ENCODE results near the gene QSOX2. TPM values are rescaled to one million over a fixed set of nuclear protein-coding genes. Genes with fewer than 3 reads are reported as not detected.

The QSOX2 gene
- total RNA-seq, 1 experiment from 2014 or later, result 34.6 TPM

GRCh38 chr9:136208675-136209074 is 36.9 kb downstream of the QSOX2 start:
- Histone ChIP-seq H3K36me3 (ENCODE audit: low read depth) (no peaks in the 10 kb centered on the region), H3K4me3 (no peak overlapping the region), H3K4me2 (no peak overlapping the region), H3K27me3 (ENCODE audit: insufficient read depth, low read depth) (no peaks in the 10 kb centered on the region), H4K20me1 (ENCODE audit: insufficient read depth) (peaks cover 13% of the 10 kb centered on the region), H3K4me1 (replicated peaks; ENCODE audit: insufficient read depth) (no peaks in the 10 kb centered on the region), H3K27ac (no peak overlapping the region), H3K79me2 (ENCODE audit: low read depth) (no peaks in the 10 kb centered on the region), H3F3A (ENCODE audit: insufficient read depth, low read depth) (no peaks in the 10 kb centered on the region; the same call in 1 of the 2 replicates), H3K9me2 (ENCODE audit: insufficient read depth) (no peaks in the 10 kb centered on the region), H3K9me3 (ENCODE audit: insufficient read depth, low read depth) (no peaks in the 10 kb centered on the region), H2AFZ (no peak overlapping the region)
- TF ChIP-seq EZH2 (IDR thresholded peaks at IDR 0.05; ENCODE audit: low read depth), result no peak
- TF ChIP-seq, protein P1, sequence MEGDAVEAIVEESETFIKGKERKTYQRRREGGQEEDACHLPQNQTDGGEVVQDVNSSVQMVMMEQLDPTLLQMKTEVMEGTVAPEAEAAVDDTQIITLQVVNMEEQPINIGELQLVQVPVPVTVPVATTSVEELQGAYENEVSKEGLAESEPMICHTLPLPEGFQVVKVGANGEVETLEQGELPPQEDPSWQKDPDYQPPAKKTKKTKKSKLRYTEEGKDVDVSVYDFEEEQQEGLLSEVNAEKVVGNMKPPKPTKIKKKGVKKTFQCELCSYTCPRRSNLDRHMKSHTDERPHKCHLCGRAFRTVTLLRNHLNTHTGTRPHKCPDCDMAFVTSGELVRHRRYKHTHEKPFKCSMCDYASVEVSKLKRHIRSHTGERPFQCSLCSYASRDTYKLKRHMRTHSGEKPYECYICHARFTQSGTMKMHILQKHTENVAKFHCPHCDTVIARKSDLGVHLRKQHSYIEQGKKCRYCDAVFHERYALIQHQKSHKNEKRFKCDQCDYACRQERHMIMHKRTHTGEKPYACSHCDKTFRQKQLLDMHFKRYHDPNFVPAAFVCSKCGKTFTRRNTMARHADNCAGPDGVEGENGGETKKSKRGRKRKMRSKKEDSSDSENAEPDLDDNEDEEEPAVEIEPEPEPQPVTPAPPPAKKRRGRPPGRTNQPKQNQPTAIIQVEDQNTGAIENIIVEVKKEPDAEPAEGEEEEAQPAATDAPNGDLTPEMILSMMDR (conservative IDR thresholded peaks at IDR 0.05), result no peak
- POLR2A ChIA-PET (ENCODE audit: unreplicated experiment), result no interaction called here
- intact Hi-C loops (cut with micrococcal nuclease; ENCODE audit: unreplicated experiment), result no loop called here
- BruUV-seq (replicated peaks), result no TSS peak
- CTCF ChIA-PET, result no interaction called here
- no peak for DNase-seq

- intact Hi-C loops (cut with micrococcal nuclease; ENCODE audit: unreplicated experiment), result no loop called here
- no peak for DNase-seq
- Histone ChIP-seq H3K27me3 (ENCODE audit: insufficient read depth, low read depth) (no peaks in the 10 kb centered on the region), H4K20me1 (ENCODE audit: insufficient read depth) (peaks cover 13% of the 10 kb centered on the region), H3K4me1 (replicated peaks; ENCODE audit: insufficient read depth) (no peaks in the 10 kb centered on the region), H3K4me2 (no peak overlapping the region), H2AFZ (no peak overlapping the region), H3K9me2 (ENCODE audit: insufficient read depth) (no peaks in the 10 kb centered on the region), H3F3A (ENCODE audit: insufficient read depth, low read depth) (no peaks in the 10 kb centered on the region; the same call in 1 of the 2 replicates), H3K9me3 (ENCODE audit: insufficient read depth, low read depth) (no peaks in the 10 kb centered on the region), H3K36me3 (ENCODE audit: low read depth) (no peaks in the 10 kb centered on the region), H3K4me3 (no peak overlapping the region), H3K79me2 (ENCODE audit: low read depth) (no peaks in the 10 kb centered on the region), H3K27ac (no peak overlapping the region)
- TF ChIP-seq EZH2 (IDR thresholded peaks at IDR 0.05; ENCODE audit: low read depth), result no peak
- TF ChIP-seq, protein P1 (conservative IDR thresholded peaks at IDR 0.05), result no peak
- BruUV-seq (replicated peaks), result no TSS peak
- CTCF ChIA-PET, result no interaction called here
- POLR2A ChIA-PET (ENCODE audit: unreplicated experiment), result no interaction called here
Measured at GRCh38 chr9:136207616-136208015, 38.0 kb downstream of the QSOX2 start.

GRCh38 chr9:136206602-136207275 is 38.9 kb downstream of the QSOX2 start:
- ChIA-PET CTCF (no interaction called here), POLR2A (ENCODE audit: unreplicated experiment) (no interaction called here)
- H3K9me2 ChIP-seq (ENCODE audit: insufficient read depth), result no peaks in the 10 kb centered on the region
- H3K4me3 ChIP-seq, result no peak overlapping the region
- DNase-seq, result no peak
- TSS peak; percentile 37 for BruUV-seq (replicated peaks)
- no peaks in the 10 kb centered on the region for H3K79me2 ChIP-seq (ENCODE audit: low read depth)
- no peaks in the 10 kb centered on the region for H3K9me3 ChIP-seq (ENCODE audit: insufficient read depth, low read depth)
- no peaks in the 10 kb centered on the region for H3K4me1 ChIP-seq (replicated peaks; ENCODE audit: insufficient read depth)
- no peak overlapping the region for H2AFZ ChIP-seq
- H3K4me2 ChIP-seq, result no peak overlapping the region
- no peak overlapping the region for H3K27ac ChIP-seq
- intact Hi-C loops (cut with micrococcal nuclease; ENCODE audit: unreplicated experiment), result no loop called here
- H3F3A ChIP-seq (ENCODE audit: insufficient read depth, low read depth), result no peaks in the 10 kb centered on the region; the same call in 1 of the 2 replicates
- peaks cover 12% of the 10 kb centered on the region for H4K20me1 ChIP-seq (ENCODE audit: insufficient read depth)
- no peak for TF ChIP-seq EZH2 (IDR thresholded peaks at IDR 0.05; ENCODE audit: low read depth)
- TF ChIP-seq, protein P1 (conservative IDR thresholded peaks at IDR 0.05), result no peak
- H3K27me3 ChIP-seq (ENCODE audit: insufficient read depth, low read depth), result no peaks in the 10 kb centered on the region
- H3K36me3 ChIP-seq (ENCODE audit: low read depth), result no peaks in the 10 kb centered on the region
